ENCODE measurements around the gene HYKK. TPM values are rescaled to one million over a fixed set of nuclear protein-coding genes. Genes with fewer than 3 reads are reported as not detected.

HYKK gene
- total RNA-seq, 1 experiment from 2014 or later = 3.0 TPM

Other genes starting within 250 kb of the HYKK start
- gene DNAJA4, start 243.0 kb upstream of the HYKK start, total RNA-seq (2014; rRNA removed; shearing (Covaris generic)) = 1.6 TPM in 1 of 2 replicates, not detected in the other
- 104 and 162 TPM in 2 replicates for gene SKIC8, start 208.0 kb upstream of the HYKK start, total RNA-seq (2014; rRNA removed; shearing (Covaris generic))
- 0.23 and 2.2 TPM in 2 replicates for gene CRABP1, start 167.2 kb upstream of the HYKK start, total RNA-seq (2014; rRNA removed; shearing (Covaris generic))
- 6.8 and 10.1 TPM in 2 replicates for gene IREB2, start 69.4 kb upstream of the HYKK start, total RNA-seq (2014; rRNA removed; shearing (Covaris generic))
- gene PSMA4, start 32.9 kb downstream of the HYKK start, total RNA-seq (2014; rRNA removed; shearing (Covaris generic)) = 565 and 567 TPM in 2 replicates
- gene CHRNA5, start 57.9 kb downstream of the HYKK start, total RNA-seq (2014; rRNA removed; shearing (Covaris generic)) = 25.0 and 35.1 TPM in 2 replicates
- 0.17 and 3.5 TPM in 2 replicates for gene CHRNA3, start 113.4 kb downstream of the HYKK start, total RNA-seq (2014; rRNA removed; shearing (Covaris generic))
- 0.06 TPM in 1 of 2 replicates, not detected in the other for gene CHRNB4, start 133.6 kb downstream of the HYKK start, total RNA-seq (2014; rRNA removed; shearing (Covaris generic))

All from Daoy (cell line).